ENCODE results near the gene FAM219A.

FAM219A gene

DNA sequence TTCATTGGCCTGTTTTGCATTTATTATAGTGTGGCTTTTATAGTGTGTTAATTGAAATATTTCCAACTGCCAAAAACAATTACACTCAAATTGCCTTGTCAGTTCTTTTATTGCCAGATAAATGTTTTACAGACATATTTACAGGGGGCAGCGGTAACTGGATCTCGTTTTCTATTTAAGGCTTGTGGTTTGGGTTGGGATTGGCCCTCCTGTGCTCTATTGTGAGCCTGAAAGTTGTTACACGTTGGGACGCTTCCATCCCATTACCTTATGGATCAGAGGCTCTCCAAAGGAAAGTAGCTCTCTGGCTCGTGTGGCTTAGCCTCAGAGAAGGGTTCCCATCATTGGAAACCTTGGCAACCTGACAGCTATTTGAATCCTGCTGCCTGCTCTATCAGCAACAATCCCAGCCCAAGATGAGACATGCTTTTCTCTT, 21.1 kb upstream of the FAM219A start:
- CTCF ChIA-PET: interaction anchor here (0.7 to 2.2 kb wide), 2 partner anchors 16 to 21 kb away, joined by 3 to 10 read pairs; no protein-coding TSS in a partner anchor
- POLR2A ChIA-PET: no interaction called here
- no peak overlapping the region for H3K4me3 ChIP-seq (ENCODE audit: low read depth, low read length)
- TF ChIP-seq, protein P1, sequence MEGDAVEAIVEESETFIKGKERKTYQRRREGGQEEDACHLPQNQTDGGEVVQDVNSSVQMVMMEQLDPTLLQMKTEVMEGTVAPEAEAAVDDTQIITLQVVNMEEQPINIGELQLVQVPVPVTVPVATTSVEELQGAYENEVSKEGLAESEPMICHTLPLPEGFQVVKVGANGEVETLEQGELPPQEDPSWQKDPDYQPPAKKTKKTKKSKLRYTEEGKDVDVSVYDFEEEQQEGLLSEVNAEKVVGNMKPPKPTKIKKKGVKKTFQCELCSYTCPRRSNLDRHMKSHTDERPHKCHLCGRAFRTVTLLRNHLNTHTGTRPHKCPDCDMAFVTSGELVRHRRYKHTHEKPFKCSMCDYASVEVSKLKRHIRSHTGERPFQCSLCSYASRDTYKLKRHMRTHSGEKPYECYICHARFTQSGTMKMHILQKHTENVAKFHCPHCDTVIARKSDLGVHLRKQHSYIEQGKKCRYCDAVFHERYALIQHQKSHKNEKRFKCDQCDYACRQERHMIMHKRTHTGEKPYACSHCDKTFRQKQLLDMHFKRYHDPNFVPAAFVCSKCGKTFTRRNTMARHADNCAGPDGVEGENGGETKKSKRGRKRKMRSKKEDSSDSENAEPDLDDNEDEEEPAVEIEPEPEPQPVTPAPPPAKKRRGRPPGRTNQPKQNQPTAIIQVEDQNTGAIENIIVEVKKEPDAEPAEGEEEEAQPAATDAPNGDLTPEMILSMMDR (IDR thresholded peaks at IDR 0.05; ENCODE audit: insufficient read depth, low read length, missing control alignments): no peak
- no peak for DNase-seq (ENCODE audit: low read depth, low spot score)

DNA sequence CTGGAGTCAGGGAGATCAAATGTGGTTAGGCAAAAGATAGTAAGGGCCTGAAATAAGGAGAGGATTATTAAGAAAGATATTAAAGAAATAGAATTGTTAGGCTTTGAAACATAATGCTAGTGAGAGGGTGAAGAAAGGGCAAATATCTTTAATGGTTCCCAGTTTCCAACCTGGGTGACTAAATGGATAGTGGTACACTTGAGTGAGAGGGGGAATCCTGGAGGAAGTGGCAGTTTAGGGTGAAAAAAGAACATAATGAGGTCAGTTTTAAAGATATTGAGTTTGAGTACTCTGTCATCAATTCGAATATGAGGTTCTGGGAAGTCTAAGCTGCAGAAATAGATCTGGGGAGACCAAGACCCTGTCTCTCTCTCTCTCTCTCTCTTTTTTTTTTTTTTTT, 19.2 kb upstream of the FAM219A start:
- ChIA-PET CTCF (interaction anchor here (5.0 kb wide), 1 partner anchor 24 kb away, joined by 26 read pairs; no protein-coding TSS in a partner anchor), POLR2A (no interaction called here)
- no peak overlapping the region for H3K4me3 ChIP-seq (ENCODE audit: low read depth, low read length)
- DNase-seq (ENCODE audit: low read depth, low spot score): no peak
- TF ChIP-seq, protein P1 (IDR thresholded peaks at IDR 0.05; ENCODE audit: insufficient read depth, low read length, missing control alignments): no peak

DNA sequence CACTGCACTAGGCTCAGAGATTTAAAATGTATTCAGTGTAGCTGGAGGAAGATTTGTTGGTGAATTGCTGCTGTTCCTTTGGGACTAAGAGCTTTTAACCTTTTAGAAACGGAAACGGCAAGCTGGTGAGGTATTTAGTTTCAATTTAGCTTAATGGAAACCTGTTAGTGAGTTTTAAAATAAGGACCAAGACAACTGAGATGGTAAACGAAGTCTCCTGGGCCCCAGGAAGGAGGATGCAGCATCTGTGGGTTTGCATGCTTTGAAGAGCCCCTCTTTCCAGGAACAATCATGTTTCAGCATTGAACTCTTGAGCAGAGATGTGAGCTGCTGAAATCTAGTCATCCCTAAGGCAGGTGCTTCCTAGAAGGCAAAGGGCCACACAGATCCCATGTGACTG, 16.7 kb upstream of the FAM219A start:
- no peak for DNase-seq (ENCODE audit: low read depth, low spot score)
- CTCF ChIA-PET: interaction anchor here (1.2 to 5.0 kb wide), 3 partner anchors 26 to 116 kb away, joined by 3 to 26 read pairs (median 6); no protein-coding TSS in a partner anchor
- no peak overlapping the region for H3K4me3 ChIP-seq (ENCODE audit: low read depth, low read length)
- POLR2A ChIA-PET: no interaction called here
- TF ChIP-seq, protein P1 (IDR thresholded peaks at IDR 0.05; ENCODE audit: insufficient read depth, low read length, missing control alignments): no peak

DNA sequence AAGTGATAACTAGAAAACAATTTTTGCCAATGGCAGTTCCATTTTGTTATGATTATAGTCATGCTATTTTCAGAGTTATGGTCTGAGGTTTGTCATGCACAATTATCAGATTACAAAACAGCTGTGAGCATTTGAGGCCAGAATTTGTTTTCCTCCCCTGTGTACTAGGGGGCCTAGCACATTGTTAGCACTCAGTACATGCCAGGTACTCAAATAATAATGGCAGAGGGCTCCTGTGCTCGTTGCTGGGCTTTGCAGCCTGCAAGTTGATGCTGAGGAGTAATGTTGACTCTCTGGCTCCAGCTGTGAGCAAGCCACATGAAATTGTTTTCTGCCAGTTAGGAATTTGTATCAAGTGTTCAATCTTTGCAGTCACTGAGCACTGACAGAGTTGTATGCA, 7.1 kb upstream of the FAM219A start:
- ChIA-PET POLR2A (no interaction called here), CTCF (interaction anchor here (1.1 to 5.8 kb wide), 3 partner anchors 16 to 95 kb away, joined by 3 to 34 read pairs (median 3); no protein-coding TSS in a partner anchor)
- DNase-seq (ENCODE audit: low read depth, low spot score): no peak
- TF ChIP-seq, protein P1 (IDR thresholded peaks at IDR 0.05; ENCODE audit: insufficient read depth, low read length, missing control alignments): no peak
- no peak overlapping the region for H3K4me3 ChIP-seq (ENCODE audit: low read depth, low read length)

DNA sequence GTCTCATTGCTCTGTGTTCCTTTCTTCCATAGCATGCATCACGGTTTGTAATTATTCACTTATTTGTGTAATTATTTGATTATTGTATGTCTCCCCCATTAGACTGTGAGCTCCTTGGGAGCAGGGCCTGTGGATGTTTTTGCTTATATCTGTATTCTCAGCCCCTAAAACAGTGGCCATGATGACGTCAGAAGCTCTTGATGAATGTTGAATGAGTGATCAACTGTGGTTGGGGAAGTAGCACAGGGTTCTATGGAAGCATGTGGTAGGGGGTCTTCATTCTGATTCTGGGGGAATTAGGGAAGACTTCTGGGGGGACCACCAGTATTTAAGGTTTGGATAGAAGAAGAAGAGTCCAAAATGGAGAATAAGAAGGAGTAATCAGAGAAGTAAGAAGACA, 6.2 kb upstream of the FAM219A start:
- TF ChIP-seq, protein P1 (IDR thresholded peaks at IDR 0.05; ENCODE audit: insufficient read depth, low read length, missing control alignments): no peak
- POLR2A ChIA-PET: no interaction called here
- no peak overlapping the region for H3K4me3 ChIP-seq (ENCODE audit: low read depth, low read length)
- DNase-seq (ENCODE audit: low read depth, low spot score): no peak
- CTCF ChIA-PET: interaction anchor here (1.1 to 5.8 kb wide), 2 partner anchors 15 to 36 kb away, joined by 3 to 34 read pairs; no protein-coding TSS in a partner anchor

DNA sequence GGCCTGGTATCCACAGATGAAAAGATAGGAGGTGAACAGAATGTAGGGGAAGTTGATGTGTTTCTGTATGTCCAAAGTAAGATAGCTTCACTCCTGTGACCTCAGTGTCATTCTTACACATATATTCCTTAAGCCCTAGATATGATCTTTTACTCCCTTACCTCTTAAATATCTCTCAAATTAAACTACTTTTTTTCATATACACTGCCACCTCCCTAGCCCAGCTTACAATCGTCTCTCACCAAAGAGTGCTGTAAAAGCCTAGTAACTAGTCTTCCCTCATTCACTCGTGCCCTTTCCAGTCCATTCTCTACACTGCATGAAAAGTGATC, 5.5 kb upstream of the FAM219A start:
- no peak overlapping the region for H3K4me3 ChIP-seq (ENCODE audit: low read depth, low read length)
- no peak for DNase-seq (ENCODE audit: low read depth, low spot score)
- TF ChIP-seq, protein P1 (IDR thresholded peaks at IDR 0.05; ENCODE audit: insufficient read depth, low read length, missing control alignments): no peak
- ChIA-PET POLR2A (no interaction called here), CTCF (interaction anchor here (0.9 to 5.8 kb wide), 7 partner anchors 16 to 239 kb away, joined by 3 to 34 read pairs (median 4); no protein-coding TSS in a partner anchor)
